ENCODE results near the gene SLC39A2. TPM values are rescaled to one million over a fixed set of nuclear protein-coding genes. Genes with fewer than 3 reads are reported as not detected.

The SLC39A2 gene
- total RNA-seq, 4 donors from 2014 or later = 8.6 to 23.2 (median 14.9) TPM

GRCh38 chr14:20988717-20989470 is 10.2 kb upstream of the SLC39A2 start:
- peaks cover 26 to 59% (median 29%) of the 10 kb centered on the region in 3 donors for H3K4me1 ChIP-seq
- no peaks in the 10 kb centered on the region for H3K9me3 ChIP-seq
- intact Hi-C loops (cut with DNase I) = no loop called here
- WGBS, 2 donors = 78 to 90% methylated on average over 11 to 12 of the region's 15 CpGs
- H3K4me3 ChIP-seq = peak overlapping the region; percentile 62 to 83 (median 77)
- no peak for DNase-seq
- H3K36me3 ChIP-seq = peaks cover 0 to 26% (median 18%) of the 10 kb centered on the region in 3 donors
- no peaks in the 10 kb centered on the region for H3K27me3 ChIP-seq
- H3K27ac ChIP-seq = peak overlapping the region; percentile 77 to 92 (median 92)
- TF ChIP-seq CTCF (IDR thresholded peaks at IDR 0.05) = no peak
- TF ChIP-seq POLR2A (IDR thresholded peaks at IDR 0.05) = no peak

- Histone ChIP-seq H3K27me3 (no peaks in the 10 kb centered on the region), H3K4me1 (peaks cover 26 to 59% (median 29%) of the 10 kb centered on the region in 3 donors), H3K27ac (peak overlapping the region; percentile 77 to 92 (median 92)), H3K4me3 (peak overlapping the region; percentile 62 to 83 (median 77)), H3K9me3 (no peaks in the 10 kb centered on the region), H3K36me3 (peaks cover 0 to 31% (median 24%) of the 10 kb centered on the region in 3 donors)
- WGBS, 2 donors = 0 to 1% methylated on average over 11 of the region's 11 CpGs
- intact Hi-C loops (cut with DNase I) = no loop called here
- TF ChIP-seq POLR2A (IDR thresholded peaks at IDR 0.05) (no peak), CTCF (IDR thresholded peaks at IDR 0.05) (no peak)
- no peak for DNase-seq
These were observed 9.7 kb upstream of the SLC39A2 start for GRCh38 chr14:20989471-20989786.

- DNase-seq = peak; percentile 68
- Histone ChIP-seq H3K9me3 (no peaks in the 10 kb centered on the region), H3K36me3 (peaks cover 6 to 37% (median 29%) of the 10 kb centered on the region in 3 donors), H3K27me3 (no peaks in the 10 kb centered on the region), H3K4me1 (peaks cover 26 to 59% (median 29%) of the 10 kb centered on the region in 3 donors), H3K27ac (peak within 1 kb of the TSS; percentile 77 to 92 (median 92)), H3K4me3 (peak within 1 kb of the TSS; percentile 62 to 83 (median 77))
- WGBS, 2 donors = 0% methylated on average over 10 to 12 of the region's 42 CpGs
- TF ChIP-seq CTCF (IDR thresholded peaks at IDR 0.05) (peak in 3 of 6 experiments; percentile 5 to 48 (median 30)), POLR2A (IDR thresholded peaks at IDR 0.05) (peak in 1 of 4 donors; percentile 73)
- intact Hi-C loops (cut with DNase I) = no loop called here
These were observed 9.1 kb upstream of the SLC39A2 start, which contains the start of gene METTL17 for GRCh38 chr14:20989787-20990600. Gene METTL17, plus strand, starts transcription at chr14:20989980. Its CDS starts 23 bp downstream, at chr14:20990003.

- Histone ChIP-seq H3K27ac (peak overlapping the region in 3 of 4 donors; percentile 22 to 89 (median 83)), H3K36me3 (peaks cover 8 to 60% (median 50%) of the 10 kb centered on the region in 3 donors), H3K9me3 (no peaks in the 10 kb centered on the region), H3K27me3 (no peaks in the 10 kb centered on the region), H3K4me3 (no peak overlapping the region), H3K4me1 (peaks cover 9 to 69% (median 18%) of the 10 kb centered on the region in 3 donors)
- DNase-seq = no peak
- 79% methylated on average over 9 of the region's 14 CpGs; no CpG with 5 or more reads in 1 of the 2 donors for WGBS, 2 donors
- TF ChIP-seq POLR2A (IDR thresholded peaks at IDR 0.05) (no peak), CTCF (IDR thresholded peaks at IDR 0.05) (no peak)
- intact Hi-C loops (cut with DNase I) = no loop called here
These were observed 2.6 kb upstream of the SLC39A2 start for GRCh38 chr14:20996521-20996920.
